IPS DF 19.7 (cell line): ENCODE data around the gene TSACC.
A peak's percentile ranks its signal among the peaks of the same experiment; 100 is the strongest.
"Not testable (repeated sequence)": the region's sequence is repeated elsewhere in the genome, so short reads cannot be mapped to it uniquely, and the experiment has no call there.

Experiments used
- DNase-seq: peaks from one replicate; pipeline ENCODE4 v3.0.0-alpha.2; 2013; ENCODE audit warnings: low read depth, low spot score

Gene TSACC

GRCh38 chr1:156338180-156338976 lies at the start of gene TSACC, which contains the start of gene CCT3:
Gene TSACC, plus strand, starts transcription at chr1:156338526. Its CDS starts 1,232 bp downstream, at chr1:156339758.
Gene CCT3, minus strand, starts transcription at chr1:156338292. Its CDS starts 108 bp downstream, at chr1:156338184.
- DNase-seq: peak; percentile 100

GRCh38 chr1:156289857-156290256 lies 48.5 kb upstream of the TSACC start:
- no peak for DNase-seq

- peak; percentile 71 for DNase-seq
Measured at GRCh38 chr1:156291226-156292061, 46.9 kb upstream of the TSACC start.

GRCh38 chr1:156293098-156293434 lies 45.3 kb upstream of the TSACC start:
- no peak for DNase-seq

GRCh38 chr1:156293895-156294294 lies 44.4 kb upstream of the TSACC start:
- no peak for DNase-seq

- DNase-seq: no peak
Measured at GRCh38 chr1:156295391-156295947, 42.9 kb upstream of the TSACC start, which contains the start of gene GLMP. Gene GLMP, minus strand, starts transcription at chr1:156295679. Its CDS starts 34 bp downstream, at chr1:156295645.

GRCh38 chr1:156298852-156299357 lies 39.4 kb upstream of the TSACC start, which contains the start of gene VHLL:
Gene VHLL, minus strand, starts transcription at chr1:156299307. Its CDS starts 118 bp downstream, at chr1:156299189.
- DNase-seq: no peak

- no peak for DNase-seq
Measured at GRCh38 chr1:156303241-156303640, 35.1 kb upstream of the TSACC start.

GRCh38 chr1:156305215-156305614 lies 33.1 kb upstream of the TSACC start:
- DNase-seq: no peak

GRCh38 chr1:156308078-156308477 lies 30.2 kb upstream of the TSACC start:
- no peak for DNase-seq

- DNase-seq: no peak
Measured at GRCh38 chr1:156310962-156311361, 27.4 kb upstream of the TSACC start.

- DNase-seq: no peak
Measured at GRCh38 chr1:156316909-156317308, 21.4 kb upstream of the TSACC start.

GRCh38 chr1:156319664-156320063 lies 18.7 kb upstream of the TSACC start:
- no peak for DNase-seq

- DNase-seq: no peak
Measured at GRCh38 chr1:156320560-156320959, 17.8 kb upstream of the TSACC start.

- DNase-seq: not testable (repeated sequence)
Measured at GRCh38 chr1:156323179-156323578, 15.1 kb upstream of the TSACC start.

- DNase-seq: no peak
Measured at GRCh38 chr1:156336242-156336641, 2.1 kb upstream of the TSACC start.

- DNase-seq: no peak
Measured at GRCh38 chr1:156337052-156337887, 1.1 kb upstream of the TSACC start.

GRCh38 chr1:156337888-156338179 lies 492 bp upstream of the TSACC start:
- no peak for DNase-seq

GRCh38 chr1:156342166-156342955 lies 4.0 kb downstream of the TSACC start:
- DNase-seq: no peak

GRCh38 chr1:156344409-156344808 lies 6.1 kb downstream of the TSACC start:
- no peak for DNase-seq
